Mesendoderm (in vitro differentiated cells): Measurements from ENCODE around the gene TTYH1.

Experiments used
- DNase-seq: peaks from one replicate; pipeline ENCODE4 v3.0.0; 2013
- H2AK5ac ChIP-seq: 2 replicates; pipeline ENCODE4 v1.6.1; 2013; ENCODE audit warnings: low read length, inconsistent platforms
- H2BK120ac ChIP-seq: 2 replicates; pipeline ENCODE4 v1.6.1; 2013; ENCODE audit warnings: low read depth, mild to moderate bottlenecking, low read length, moderate library complexity, mixed read lengths
- H2BK15ac ChIP-seq: replicated peaks from 2 replicates; pipeline ENCODE4 v1.6.1; 2013; ENCODE audit warnings: low read depth, mild to moderate bottlenecking, moderate library complexity
- H2BK5ac ChIP-seq: 2 replicates; pipeline ENCODE4 v1.6.1; 2013; ENCODE audit warnings: low read length, inconsistent platforms
- H3K18ac ChIP-seq: 2 replicates; pipeline ENCODE4 v1.6.1; 2013; ENCODE audit warnings: mild to moderate bottlenecking, low read length, mixed read lengths
- H3K23ac ChIP-seq: one replicate; pipeline ENCODE4 v1.6.1; 2013; ENCODE audit warnings: low read length
- H3K27ac ChIP-seq: 2 replicates; pipeline ENCODE4 v1.5.1; 2013; ENCODE audit warnings: low read depth, mild to moderate bottlenecking, inconsistent platforms, low read length, moderate library complexity
- H3K27me3 ChIP-seq: 2 replicates; pipeline ENCODE4 v1.6.1; 2013; ENCODE audit warnings: low read length, control low read depth, mild to moderate bottlenecking, inconsistent platforms; ENCODE audit not compliant: insufficient read depth, poor library complexity
- H3K36me3 ChIP-seq: 2 replicates; pipeline ENCODE4 v1.6.1; 2013; ENCODE audit warnings: low read length, inconsistent platforms; ENCODE audit not compliant: control insufficient read depth, insufficient read depth
- H3K4ac ChIP-seq: one replicate; pipeline ENCODE4 v1.6.1; 2013; ENCODE audit warnings: low read depth, mild to moderate bottlenecking, low read length, moderate library complexity
- H3K4me1 ChIP-seq: 2 replicates; pipeline ENCODE4 v1.6.1; 2013; ENCODE audit warnings: low read depth, low read length, inconsistent platforms; ENCODE audit not compliant: control insufficient read depth
- H3K4me2 ChIP-seq: 2 replicates; pipeline ENCODE4 v1.6.1; 2013; ENCODE audit warnings: low read length
- H3K4me3 ChIP-seq: 2 replicates; pipeline ENCODE4 v1.5.1; 2013; ENCODE audit warnings: mild to moderate bottlenecking, low read length
- H3K56ac ChIP-seq: one replicate; pipeline ENCODE4 v1.6.1; 2013; ENCODE audit warnings: low read length
- H3K79me1 ChIP-seq: 2 replicates; pipeline ENCODE4 v1.6.1; 2013; ENCODE audit warnings: low read length, inconsistent platforms
- H3K79me2 ChIP-seq: 2 replicates; pipeline ENCODE4 v1.6.1; 2013; ENCODE audit warnings: mild to moderate bottlenecking, low read length; ENCODE audit not compliant: control insufficient read depth, insufficient read depth
- H3K9ac ChIP-seq: 2 replicates; pipeline ENCODE4 v1.6.1; 2013; ENCODE audit warnings: low read length, inconsistent platforms
- H4K5ac ChIP-seq: one replicate; pipeline ENCODE4 v1.6.1; 2013; ENCODE audit warnings: low read length
- H4K8ac ChIP-seq: one replicate; pipeline ENCODE4 v1.6.1; 2013; ENCODE audit warnings: low read depth, mild to moderate bottlenecking, control low read depth, low read length, moderate library complexity
- WGBS: extraction: QIAGEN DNeasy Blood & Tissue Kit; methylation state at CpG from one replicate; pipeline ENCODE4 v1.1.7; 2013; ENCODE audit warnings: low lambda C conversion rate, missing lambda C conversion rate; ENCODE audit not compliant: insufficient coverage; ENCODE audit errors: extremely low coverage; 5-methylcytosine and 5-hydroxymethylcytosine counted together

Gene TTYH1

DNA sequence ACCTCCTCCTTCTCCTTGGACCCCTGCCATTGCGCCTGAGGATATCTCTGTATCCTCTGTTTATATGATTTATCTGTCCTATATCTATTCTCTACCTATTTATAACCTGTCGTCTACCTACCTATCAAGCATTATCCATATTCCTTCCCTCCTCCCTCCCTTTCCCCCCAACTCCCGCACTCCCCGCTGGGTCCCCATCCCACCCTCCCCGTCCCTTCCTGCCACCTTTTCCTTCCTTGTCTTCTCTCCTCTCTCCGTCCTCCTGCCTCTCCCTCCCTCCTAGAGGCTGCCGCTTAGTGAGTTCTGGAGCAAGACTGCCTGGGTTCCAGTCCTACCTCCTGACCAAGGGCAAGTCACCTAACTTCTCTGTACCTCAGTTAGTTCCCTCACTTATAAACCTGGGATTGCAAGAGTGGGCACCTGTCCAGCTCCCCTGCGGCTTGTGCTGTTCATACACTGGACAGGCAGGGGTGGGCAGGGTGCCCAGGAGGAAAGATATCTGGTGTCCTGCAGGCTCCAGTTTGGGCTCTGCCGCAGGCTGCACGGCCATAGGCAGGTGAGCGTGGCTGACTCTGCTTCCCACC is 16.1 kb downstream of the TTYH1 start:
- Histone ChIP-seq H4K5ac (no peak overlapping the region), H2BK120ac (no peak overlapping the region), H3K4me1 (no peaks in the 10 kb centered on the region), H2BK5ac (no peak overlapping the region), H3K56ac (no peak overlapping the region), H3K23ac (no peak overlapping the region), H3K9ac (no peak overlapping the region), H4K8ac (no peak overlapping the region), H3K4me2 (no peak overlapping the region), H3K36me3 (no peaks in the 10 kb centered on the region), H3K79me2 (no peaks in the 10 kb centered on the region), H3K18ac (no peak overlapping the region), H3K4me3 (no peak overlapping the region), H3K27ac (no peak overlapping the region), H2BK15ac (no peak overlapping the region), H2AK5ac (no peak overlapping the region), H3K4ac (no peak overlapping the region), H3K27me3 (no peaks in the 10 kb centered on the region), H3K79me1 (no peaks in the 10 kb centered on the region)
- WGBS: 100% methylated on average over 2 of the region's 11 CpGs
- no peak for DNase-seq

DNA sequence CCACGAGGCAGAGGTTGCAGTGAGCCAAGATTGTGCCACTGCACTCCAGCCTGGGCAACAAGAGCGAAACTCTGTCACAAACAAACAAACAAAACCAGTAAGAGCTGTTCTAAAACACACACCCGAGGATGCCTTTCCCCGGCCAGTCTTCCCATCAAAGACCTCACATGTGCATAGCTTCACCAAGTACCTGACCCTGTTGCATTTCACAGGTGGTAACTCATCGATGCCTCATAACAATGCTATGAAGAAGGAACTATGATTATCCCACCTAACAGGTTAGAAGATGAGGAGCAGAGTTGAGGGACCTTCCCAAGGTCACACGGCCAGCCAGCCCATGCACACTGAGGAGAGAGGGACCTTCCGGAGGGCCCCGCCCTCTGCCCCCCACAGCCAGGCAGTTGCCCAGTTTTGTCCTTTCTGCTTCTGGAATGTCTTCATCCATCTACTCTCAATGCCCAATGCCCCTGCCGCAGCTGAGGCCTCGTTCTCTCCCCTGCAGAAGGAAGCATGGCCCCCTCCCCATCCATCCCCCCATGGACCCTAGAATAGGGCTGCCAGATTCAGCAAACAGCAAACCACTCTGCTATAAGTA is 17.0 kb downstream of the TTYH1 start:
- no peaks in the 10 kb centered on the region for H3K4me1 ChIP-seq
- H3K23ac ChIP-seq: no peak overlapping the region
- H3K36me3 ChIP-seq: no peaks in the 10 kb centered on the region
- H3K4ac ChIP-seq: no peak overlapping the region
- no peak overlapping the region for H3K4me3 ChIP-seq
- no peak overlapping the region for H3K18ac ChIP-seq
- no peak overlapping the region for H4K8ac ChIP-seq
- H3K27me3 ChIP-seq: no peaks in the 10 kb centered on the region
- no peak overlapping the region for H2BK5ac ChIP-seq
- H3K79me1 ChIP-seq: no peaks in the 10 kb centered on the region
- WGBS: no CpG with 5 or more reads among the region's 10 CpGs
- H3K4me2 ChIP-seq: no peak overlapping the region
- H4K5ac ChIP-seq: no peak overlapping the region
- no peak overlapping the region for H2AK5ac ChIP-seq
- H3K9ac ChIP-seq: no peak overlapping the region
- no peak overlapping the region for H3K27ac ChIP-seq
- H2BK120ac ChIP-seq: no peak overlapping the region
- no peaks in the 10 kb centered on the region for H3K79me2 ChIP-seq
- H2BK15ac ChIP-seq: no peak overlapping the region
- H3K56ac ChIP-seq: no peak overlapping the region
- no peak for DNase-seq

DNA sequence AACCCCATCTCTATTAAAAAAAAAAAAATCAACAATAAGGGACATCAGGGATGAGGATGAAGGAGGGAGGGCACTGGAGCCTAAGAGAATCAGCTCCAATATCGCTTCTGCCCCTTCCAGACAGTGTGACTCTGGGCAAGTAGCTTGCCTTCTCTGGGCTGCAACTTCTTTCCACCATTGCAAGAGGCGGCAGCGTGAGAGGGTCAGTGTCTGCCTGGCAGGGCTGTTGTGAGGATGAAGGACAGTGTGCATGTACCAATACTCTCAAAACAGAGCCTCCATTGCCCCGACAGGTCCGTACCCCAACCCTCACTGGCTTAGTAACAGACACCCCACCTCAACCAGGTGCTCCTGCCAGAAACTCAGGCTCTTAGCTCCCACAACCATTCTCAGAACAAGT is 18.4 kb downstream of the TTYH1 start:
- no CpG with 5 or more reads among the region's 5 CpGs for WGBS
- H3K4me1 ChIP-seq: no peaks in the 10 kb centered on the region
- no peaks in the 10 kb centered on the region for H3K79me2 ChIP-seq
- no peak overlapping the region for H4K5ac ChIP-seq
- H3K23ac ChIP-seq: no peak overlapping the region
- H4K8ac ChIP-seq: no peak overlapping the region
- H3K36me3 ChIP-seq: no peaks in the 10 kb centered on the region
- H3K4me2 ChIP-seq: no peak overlapping the region
- H2BK5ac ChIP-seq: no peak overlapping the region
- no peak overlapping the region for H3K56ac ChIP-seq
- no peak overlapping the region for H3K18ac ChIP-seq
- DNase-seq: no peak
- H3K9ac ChIP-seq: no peak overlapping the region
- H3K27ac ChIP-seq: no peak overlapping the region
- H2AK5ac ChIP-seq: no peak overlapping the region
- H3K4ac ChIP-seq: no peak overlapping the region
- peaks cover 2% of the 10 kb centered on the region for H3K79me1 ChIP-seq
- H3K4me3 ChIP-seq: no peak overlapping the region
- no peak overlapping the region for H2BK120ac ChIP-seq
- no peaks in the 10 kb centered on the region for H3K27me3 ChIP-seq
- no peak overlapping the region for H2BK15ac ChIP-seq

DNA sequence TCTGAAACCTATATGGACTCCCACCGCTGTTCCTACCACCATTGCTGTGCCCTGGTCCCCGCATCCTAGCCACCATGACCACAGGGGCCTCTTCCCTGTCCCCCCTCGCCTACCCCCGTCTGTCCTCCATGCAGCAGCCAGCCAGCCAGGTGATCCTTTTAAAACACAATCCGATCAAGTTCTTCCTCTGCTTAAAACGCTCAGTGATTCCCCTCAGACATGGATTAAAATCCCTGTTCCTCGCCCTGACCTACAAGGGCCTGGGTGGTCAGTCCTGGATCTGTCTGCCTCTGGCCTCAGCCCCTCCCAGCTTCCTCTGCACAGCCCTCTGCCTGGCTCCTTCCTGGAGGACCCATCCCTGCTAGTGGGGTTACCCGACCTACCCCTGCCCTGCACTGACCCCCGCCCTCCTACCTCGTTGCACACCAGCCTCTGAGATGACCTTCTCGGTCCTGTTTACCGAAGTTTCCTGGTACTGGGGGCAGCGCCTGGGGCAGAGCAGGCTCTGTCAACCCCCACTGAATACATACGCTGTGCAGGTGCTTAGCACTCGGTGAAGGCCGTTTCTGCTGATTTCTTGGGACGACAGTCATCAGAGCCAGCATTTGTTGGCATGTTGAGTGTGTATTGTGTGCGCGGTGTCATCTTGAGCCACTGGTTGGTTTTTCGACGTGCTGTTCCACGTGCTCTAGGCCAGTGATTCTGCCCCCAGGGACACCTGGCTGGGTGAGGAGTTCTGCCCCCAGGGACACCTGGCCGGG is 19.0 kb downstream of the TTYH1 start:
- Histone ChIP-seq H3K23ac (no peak overlapping the region), H3K36me3 (no peaks in the 10 kb centered on the region), H3K18ac (no peak overlapping the region), H3K9ac (no peak overlapping the region), H3K27me3 (no peaks in the 10 kb centered on the region), H4K8ac (no peak overlapping the region), H4K5ac (no peak overlapping the region), H3K4me2 (no peak overlapping the region), H2AK5ac (no peak overlapping the region), H2BK120ac (no peak overlapping the region), H3K4me1 (no peaks in the 10 kb centered on the region), H3K4ac (no peak overlapping the region), H3K79me1 (peaks cover 2% of the 10 kb centered on the region), H3K56ac (no peak overlapping the region), H3K79me2 (no peaks in the 10 kb centered on the region), H2BK15ac (no peak overlapping the region), H2BK5ac (no peak overlapping the region), H3K4me3 (no peak overlapping the region), H3K27ac (no peak overlapping the region)
- DNase-seq: no peak
- no CpG with 5 or more reads among the region's 23 CpGs for WGBS

DNA sequence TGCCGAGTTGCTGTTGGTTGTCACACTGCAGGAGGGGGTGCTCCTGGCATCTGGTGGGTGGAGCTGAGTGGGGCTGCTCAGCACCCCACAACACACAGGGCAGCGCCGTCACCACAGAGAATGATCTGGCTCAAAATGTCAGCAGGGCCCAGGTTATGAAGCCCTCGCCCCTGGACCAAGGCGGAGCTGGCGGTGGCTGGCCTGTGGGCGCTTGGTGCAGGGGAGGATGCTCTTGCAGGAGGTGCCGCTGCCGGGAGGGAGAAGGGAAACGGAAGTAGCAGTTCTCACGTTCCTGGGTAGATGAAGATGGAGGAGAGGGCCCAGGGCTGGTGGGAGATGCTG is 19.6 kb downstream of the TTYH1 start:
- H3K79me2 ChIP-seq: no peaks in the 10 kb centered on the region
- H3K4me1 ChIP-seq: no peaks in the 10 kb centered on the region
- H3K9ac ChIP-seq: no peak overlapping the region
- DNase-seq: no peak
- no peak overlapping the region for H4K5ac ChIP-seq
- H3K23ac ChIP-seq: no peak overlapping the region
- no peak overlapping the region for H2BK120ac ChIP-seq
- no peak overlapping the region for H2AK5ac ChIP-seq
- H4K8ac ChIP-seq: no peak overlapping the region
- WGBS: no CpG with 5 or more reads among the region's 11 CpGs
- no peak overlapping the region for H3K4ac ChIP-seq
- H3K4me2 ChIP-seq: no peak overlapping the region
- H3K36me3 ChIP-seq: no peaks in the 10 kb centered on the region
- H3K79me1 ChIP-seq: peaks cover 2% of the 10 kb centered on the region
- H3K18ac ChIP-seq: no peak overlapping the region
- H2BK5ac ChIP-seq: no peak overlapping the region
- H3K56ac ChIP-seq: no peak overlapping the region
- no peak overlapping the region for H2BK15ac ChIP-seq
- no peaks in the 10 kb centered on the region for H3K27me3 ChIP-seq
- H3K27ac ChIP-seq: no peak overlapping the region
- H3K4me3 ChIP-seq: no peak overlapping the region
